ENCODE results near the gene MAPK8IP1.

GRCh38 chr11:45877845-45878244 lies 7.6 kb upstream of the MAPK8IP1 start:
- TF ChIP-seq CSRNP3 (CRISPR knock-in tag; IDR thresholded peaks at IDR 0.05) (no peak), PATZ1 (CRISPR knock-in tag; IDR thresholded peaks at IDR 0.05; ENCODE audit: borderline replicate concordance) (no peak), OSR1 (CRISPR knock-in tag; IDR thresholded peaks at IDR 0.05) (no peak), SNAI2 (CRISPR knock-in tag; IDR thresholded peaks at IDR 0.05) (no peak), CSDC2 (CRISPR knock-in tag; IDR thresholded peaks at IDR 0.05) (no peak), ZFP3 (CRISPR knock-in tag; IDR thresholded peaks at IDR 0.05) (no peak), TSHZ2 (CRISPR knock-in tag; IDR thresholded peaks at IDR 0.05) (no peak), ZNF565 (CRISPR knock-in tag; conservative IDR thresholded peaks at IDR 0.05; ENCODE audit: low read depth) (no peak), ZNF8 (CRISPR knock-in tag; IDR thresholded peaks at IDR 0.05) (no peak), ZNF70 (CRISPR knock-in tag; IDR thresholded peaks at IDR 0.05) (no peak), TOX (CRISPR knock-in tag; IDR thresholded peaks at IDR 0.05; ENCODE audit: borderline replicate concordance) (no peak)

Data from SK-N-SH treated with all-trans-retinoic acid at 6 μM for 48 hours (cell line).